Activated CD8-positive, alpha-beta memory T cell treated with anti-CD3 and anti-CD28 coated beads, Interleukin-2, amount 50 U/mL, for 24 hours (primary cell): ENCODE results near the gene POP5.

Experiments used
- DNase-seq: peaks from one replicate; pipeline ENCODE4 v3.0.0-alpha.2; 2020; ENCODE audit errors: extremely low read depth

The POP5 gene

GRCh38 chr12:120588948-120589930, 8.0 kb upstream of the POP5 start:
- no peak for DNase-seq

GRCh38 chr12:120588371-120588770, 7.2 kb upstream of the POP5 start:
- DNase-seq = no peak

GRCh38 chr12:120586860-120587259, 5.7 kb upstream of the POP5 start:
- no peak for DNase-seq

GRCh38 chr12:120586206-120586605, 5.0 kb upstream of the POP5 start:
- no peak for DNase-seq

- no peak for DNase-seq
Observed at GRCh38 chr12:120584343-120585149, 3.3 kb upstream of the POP5 start.

GRCh38 chr12:120583478-120584030, 2.4 kb upstream of the POP5 start:
- peak; percentile 59 for DNase-seq

- no peak for DNase-seq
Observed at GRCh38 chr12:120581998-120582397, 796 bp upstream of the POP5 start.

- DNase-seq = no peak
Observed at GRCh38 chr12:120579179-120579578, 2.0 kb downstream of the POP5 start.

GRCh38 chr12:120574106-120574505, 7.1 kb downstream of the POP5 start:
- no peak for DNase-seq

- DNase-seq = no peak
Observed at GRCh38 chr12:120573560-120573959, 7.6 kb downstream of the POP5 start.

- DNase-seq = no peak
Observed at GRCh38 chr12:120571299-120571698, 9.9 kb downstream of the POP5 start.

GRCh38 chr12:120563495-120563894, 17.7 kb downstream of the POP5 start:
- DNase-seq = no peak

GRCh38 chr12:120562906-120563305, 18.3 kb downstream of the POP5 start:
- DNase-seq = no peak

- no peak for DNase-seq
Observed at GRCh38 chr12:120557589-120557988, 23.6 kb downstream of the POP5 start.

- no peak for DNase-seq
Observed at GRCh38 chr12:120554678-120555077, 26.5 kb downstream of the POP5 start.

- DNase-seq = no peak
Observed at GRCh38 chr12:120546050-120546386, 35.2 kb downstream of the POP5 start.

- DNase-seq = no peak
Observed at GRCh38 chr12:120544691-120545090, 36.5 kb downstream of the POP5 start.

- DNase-seq = no peak
Observed at GRCh38 chr12:120542166-120542565, 39.0 kb downstream of the POP5 start.

GRCh38 chr12:120540445-120540844, 40.8 kb downstream of the POP5 start:
- DNase-seq = no peak

- DNase-seq = no peak
Observed at GRCh38 chr12:120539303-120539702, 41.9 kb downstream of the POP5 start.

GRCh38 chr12:120538281-120539156, 42.7 kb downstream of the POP5 start:
- no peak for DNase-seq

GRCh38 chr12:120537856-120538220, 43.4 kb downstream of the POP5 start:
- no peak for DNase-seq
